Activated gamma-delta T cell treated with anti-CD3 and anti-CD28 coated beads, Interleukin-2, amount 50 U/mL, for 16 hours (primary cell): ENCODE results near the gene CRAT.
"Not testable (repeated sequence)": the region's sequence is repeated elsewhere in the genome, so short reads cannot be mapped to it uniquely, and the experiment has no call there.

ENCODE experiments used
- DNase-seq: peaks from one replicate; pipeline ENCODE4 v3.0.0-alpha.2; 2020; ENCODE audit warnings: low read depth

CRAT gene

GRCh38 chr9:129138476-129139232 is 28.1 kb upstream of the CRAT start:
- no peak for DNase-seq

- no peak for DNase-seq
Observed at GRCh38 chr9:129138144-129138462, 27.5 kb upstream of the CRAT start.

GRCh38 chr9:129137292-129138143 is 26.9 kb upstream of the CRAT start:
- no peak for DNase-seq

GRCh38 chr9:129136446-129137035 is 25.9 kb upstream of the CRAT start:
- no peak for DNase-seq

GRCh38 chr9:129135476-129135875 is 24.9 kb upstream of the CRAT start:
- DNase-seq, result no peak

GRCh38 chr9:129133082-129133481 is 22.5 kb upstream of the CRAT start:
- no peak for DNase-seq

- peak; percentile 76 for DNase-seq
Observed at GRCh38 chr9:129131300-129132145, 20.9 kb upstream of the CRAT start.

- no peak for DNase-seq
Observed at GRCh38 chr9:129130791-129131190, 20.2 kb upstream of the CRAT start.

- DNase-seq, result not testable (repeated sequence)
Observed at GRCh38 chr9:129130271-129130670, 19.7 kb upstream of the CRAT start.

- DNase-seq, result no peak
Observed at GRCh38 chr9:129128689-129129088, 18.1 kb upstream of the CRAT start.

- no peak for DNase-seq
Observed at GRCh38 chr9:129126749-129127618, 16.4 kb upstream of the CRAT start.

GRCh38 chr9:129125478-129125877 is 14.9 kb upstream of the CRAT start:
- DNase-seq, result no peak

GRCh38 chr9:129124506-129125069 is 14.0 kb upstream of the CRAT start:
- DNase-seq, result no peak

- DNase-seq, result not testable (repeated sequence)
Observed at GRCh38 chr9:129122976-129123375, 12.4 kb upstream of the CRAT start.

GRCh38 chr9:129122133-129122532 is 11.5 kb upstream of the CRAT start:
- DNase-seq, result no peak

GRCh38 chr9:129121483-129121882 is 10.9 kb upstream of the CRAT start:
- no peak for DNase-seq

- DNase-seq, result no peak
Observed at GRCh38 chr9:129118799-129119198, 8.2 kb upstream of the CRAT start.

- DNase-seq, result no peak
Observed at GRCh38 chr9:129113645-129114304, 3.2 kb upstream of the CRAT start.

GRCh38 chr9:129112526-129112925 is 1.9 kb upstream of the CRAT start:
- not testable (repeated sequence) for DNase-seq

- DNase-seq, result no peak
Observed at GRCh38 chr9:129111528-129112151, 1.0 kb upstream of the CRAT start.
